Measurements from ENCODE around the gene AXIN1. TPM values are rescaled to one million over a fixed set of nuclear protein-coding genes. Genes with fewer than 3 reads are reported as not detected.

Gene AXIN1
- total and polyA plus RNA-seq, 2 donors (not counting 1 experiment from before 2014, with no cell fraction given): 5.1 to 18.7 TPM

- Histone ChIP-seq H3K4me2 (ENCODE audit: extremely low read depth, insufficient read depth, low read length) (no peak overlapping the region), H4K20me1 (ENCODE audit: control insufficient read depth, extremely low read depth, insufficient read depth, low read length) (no peaks in the 10 kb centered on the region), H3K79me2 (ENCODE audit: control insufficient read depth, insufficient read depth, low read length) (no peaks in the 10 kb centered on the region), H3K9ac (ENCODE audit: insufficient read depth, low read length) (no peak overlapping the region), H3K27me3 (ENCODE audit: control insufficient read depth, insufficient read depth, low read length) (no peaks in the 10 kb centered on the region), H3K36me3 (ENCODE audit: control insufficient read depth, insufficient read depth, low read length) (peaks cover 3% of the 10 kb centered on the region), H2AFZ (ENCODE audit: low read length) (no peak overlapping the region), H3K9me3 (ENCODE audit: control insufficient read depth, insufficient read depth, low read depth, low read length) (no peaks in the 10 kb centered on the region), H3K27ac (ENCODE audit: insufficient read depth, low read length) (no peak overlapping the region), H3K4me1 (ENCODE audit: control insufficient read depth, extremely low read depth, insufficient read depth, low read length) (peaks cover 6% of the 10 kb centered on the region), H3K4me3 (replicated peaks in 1 of 4; ENCODE audit: control extremely low read depth in 1 of 4, insufficient read depth in 1 of 4, low read depth in 3 of 4, low read length in 4 of 4) (no peak overlapping the region)
- TF ChIP-seq CTCF (conservative IDR thresholded peaks at IDR 0.05 in 1 of 2, IDR thresholded peaks at IDR 0.05 in 1 of 2; ENCODE audit: low read depth in 1 of 2, low read length in 2 of 2) (no peak), EZH2 (IDR thresholded peaks at IDR 0.05; ENCODE audit: low read length, missing control alignments) (no peak)
- DNase-seq (ENCODE audit: low read depth in 2 of 2): no peak
These were observed 29.9 kb downstream of the AXIN1 start for GRCh38 chr16:322476-323143.

GRCh38 chr16:321532-321931 lies 31.0 kb downstream of the AXIN1 start:
- no peak for TF ChIP-seq CTCF (conservative IDR thresholded peaks at IDR 0.05 in 1 of 2, IDR thresholded peaks at IDR 0.05 in 1 of 2; ENCODE audit: low read depth in 1 of 2, low read length in 2 of 2)
- TF ChIP-seq EZH2 (IDR thresholded peaks at IDR 0.05; ENCODE audit: low read length, missing control alignments): no peak
- Histone ChIP-seq H3K27ac (ENCODE audit: insufficient read depth, low read length) (no peak overlapping the region), H3K36me3 (ENCODE audit: control insufficient read depth, insufficient read depth, low read length) (peaks cover 3% of the 10 kb centered on the region), H3K9me3 (ENCODE audit: control insufficient read depth, insufficient read depth, low read depth, low read length) (no peaks in the 10 kb centered on the region), H3K4me2 (ENCODE audit: extremely low read depth, insufficient read depth, low read length) (no peak overlapping the region), H3K9ac (ENCODE audit: insufficient read depth, low read length) (no peak overlapping the region), H3K4me1 (ENCODE audit: control insufficient read depth, extremely low read depth, insufficient read depth, low read length) (no peaks in the 10 kb centered on the region), H2AFZ (ENCODE audit: low read length) (no peak overlapping the region), H3K27me3 (ENCODE audit: control insufficient read depth, insufficient read depth, low read length) (no peaks in the 10 kb centered on the region), H4K20me1 (ENCODE audit: control insufficient read depth, extremely low read depth, insufficient read depth, low read length) (no peaks in the 10 kb centered on the region), H3K4me3 (replicated peaks in 1 of 4; ENCODE audit: control extremely low read depth in 1 of 4, insufficient read depth in 1 of 4, low read depth in 3 of 4, low read length in 4 of 4) (no peak overlapping the region), H3K79me2 (ENCODE audit: control insufficient read depth, insufficient read depth, low read length) (peaks cover 3% of the 10 kb centered on the region)
- no peak for DNase-seq (ENCODE audit: low read depth in 2 of 2)

GRCh38 chr16:320206-320605 lies 32.3 kb downstream of the AXIN1 start:
- Histone ChIP-seq H3K4me2 (ENCODE audit: extremely low read depth, insufficient read depth, low read length) (no peak overlapping the region), H3K27me3 (ENCODE audit: control insufficient read depth, insufficient read depth, low read length) (no peaks in the 10 kb centered on the region), H3K27ac (ENCODE audit: insufficient read depth, low read length) (no peak overlapping the region), H3K79me2 (ENCODE audit: control insufficient read depth, insufficient read depth, low read length) (peaks cover 3% of the 10 kb centered on the region), H3K4me1 (ENCODE audit: control insufficient read depth, extremely low read depth, insufficient read depth, low read length) (no peaks in the 10 kb centered on the region), H3K4me3 (replicated peaks in 1 of 4; ENCODE audit: control extremely low read depth in 1 of 4, insufficient read depth in 1 of 4, low read depth in 3 of 4, low read length in 4 of 4) (no peak overlapping the region), H2AFZ (ENCODE audit: low read length) (no peak overlapping the region), H3K36me3 (ENCODE audit: control insufficient read depth, insufficient read depth, low read length) (peaks cover 3% of the 10 kb centered on the region), H3K9me3 (ENCODE audit: control insufficient read depth, insufficient read depth, low read depth, low read length) (no peaks in the 10 kb centered on the region), H4K20me1 (ENCODE audit: control insufficient read depth, extremely low read depth, insufficient read depth, low read length) (no peaks in the 10 kb centered on the region), H3K9ac (ENCODE audit: insufficient read depth, low read length) (no peak overlapping the region)
- no peak for TF ChIP-seq CTCF (conservative IDR thresholded peaks at IDR 0.05 in 1 of 2, IDR thresholded peaks at IDR 0.05 in 1 of 2; ENCODE audit: low read depth in 1 of 2, low read length in 2 of 2)
- no peak for TF ChIP-seq EZH2 (IDR thresholded peaks at IDR 0.05; ENCODE audit: low read length, missing control alignments)
- DNase-seq (ENCODE audit: low read depth in 2 of 2): no peak
